ENCODE measurements around the gene VAC14.

The VAC14 gene

DNA sequence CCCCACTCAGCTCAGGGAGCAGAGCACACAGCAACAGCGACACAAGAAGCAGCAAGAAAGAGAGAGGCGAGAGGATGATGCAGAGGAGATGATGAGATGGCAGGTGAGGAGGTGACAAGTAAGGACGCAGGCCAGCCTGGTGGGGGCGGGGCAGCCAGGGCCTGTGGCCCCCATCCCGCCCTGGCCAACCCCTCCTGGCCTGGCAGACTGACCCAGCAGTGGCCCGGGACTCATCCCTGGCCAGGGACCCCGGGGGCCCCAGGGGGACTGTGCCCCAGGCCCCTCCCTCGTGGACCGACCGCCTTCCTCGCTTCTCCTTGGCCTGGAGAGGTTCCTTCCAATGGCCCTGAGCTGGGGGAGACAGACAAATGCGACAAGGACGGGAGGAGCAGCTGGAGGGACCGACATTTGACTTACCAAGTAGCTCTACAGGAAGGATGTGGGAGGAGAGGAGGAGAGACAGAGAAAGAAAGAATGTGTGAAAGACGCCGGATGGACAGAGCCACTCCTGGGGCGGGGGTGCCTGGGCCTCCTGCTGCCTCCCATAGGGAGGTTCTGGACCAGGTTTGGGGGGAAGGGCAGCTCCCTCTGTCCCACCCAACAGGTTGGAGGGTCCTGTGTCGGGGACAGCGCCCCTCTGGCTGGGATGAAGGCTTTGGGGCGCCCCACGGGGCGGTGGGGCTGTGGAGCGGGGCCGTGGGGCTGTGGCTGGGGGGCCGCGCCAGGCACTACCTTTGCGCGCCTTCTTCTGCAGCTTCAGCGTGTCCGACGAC lies 121.9 kb downstream of the VAC14 start:
- no CpG with 5 or more reads among the region's 31 CpGs for WGBS (ENCODE audit: extremely low coverage, insufficient coverage, low lambda C conversion rate)
- Histone ChIP-seq H3K18ac (ENCODE audit: low read length) (no peak overlapping the region), H3K79me2 (ENCODE audit: control insufficient read depth, insufficient read depth, low read length) (no peaks in the 10 kb centered on the region), H2BK5ac (ENCODE audit: low read length) (no peak overlapping the region), H3K27me3 (ENCODE audit: insufficient read depth, low read length, poor library complexity) (no peaks in the 10 kb centered on the region), H4K8ac (ENCODE audit: low read depth, low read length) (no peak overlapping the region), H3K4me1 (ENCODE audit: control insufficient read depth, low read depth, low read length) (peaks cover 3% of the 10 kb centered on the region), H3K4me2 (ENCODE audit: low read length) (no peak overlapping the region), H3K9ac (ENCODE audit: low read length) (no peak overlapping the region), H4K5ac (ENCODE audit: low read length) (no peak overlapping the region), H3K79me1 (ENCODE audit: low read length) (no peaks in the 10 kb centered on the region), H2AK5ac (ENCODE audit: low read length) (no peak overlapping the region), H2BK15ac (replicated peaks; ENCODE audit: low read depth) (no peak overlapping the region), H3K36me3 (ENCODE audit: control insufficient read depth, insufficient read depth, low read length) (peaks cover 4% of the 10 kb centered on the region), H3K4me3 (ENCODE audit: low read length) (no peak overlapping the region), H3K23ac (ENCODE audit: low read length) (no peak overlapping the region), H3K27ac (ENCODE audit: low read depth, low read length) (peak overlapping the region; percentile 16), H3K4ac (ENCODE audit: low read depth, low read length) (no peak overlapping the region), H3K56ac (ENCODE audit: low read length) (peak overlapping the region; percentile 43), H2BK120ac (ENCODE audit: low read depth, low read length) (no peak overlapping the region)
- peak; percentile 59 for DNase-seq

DNA sequence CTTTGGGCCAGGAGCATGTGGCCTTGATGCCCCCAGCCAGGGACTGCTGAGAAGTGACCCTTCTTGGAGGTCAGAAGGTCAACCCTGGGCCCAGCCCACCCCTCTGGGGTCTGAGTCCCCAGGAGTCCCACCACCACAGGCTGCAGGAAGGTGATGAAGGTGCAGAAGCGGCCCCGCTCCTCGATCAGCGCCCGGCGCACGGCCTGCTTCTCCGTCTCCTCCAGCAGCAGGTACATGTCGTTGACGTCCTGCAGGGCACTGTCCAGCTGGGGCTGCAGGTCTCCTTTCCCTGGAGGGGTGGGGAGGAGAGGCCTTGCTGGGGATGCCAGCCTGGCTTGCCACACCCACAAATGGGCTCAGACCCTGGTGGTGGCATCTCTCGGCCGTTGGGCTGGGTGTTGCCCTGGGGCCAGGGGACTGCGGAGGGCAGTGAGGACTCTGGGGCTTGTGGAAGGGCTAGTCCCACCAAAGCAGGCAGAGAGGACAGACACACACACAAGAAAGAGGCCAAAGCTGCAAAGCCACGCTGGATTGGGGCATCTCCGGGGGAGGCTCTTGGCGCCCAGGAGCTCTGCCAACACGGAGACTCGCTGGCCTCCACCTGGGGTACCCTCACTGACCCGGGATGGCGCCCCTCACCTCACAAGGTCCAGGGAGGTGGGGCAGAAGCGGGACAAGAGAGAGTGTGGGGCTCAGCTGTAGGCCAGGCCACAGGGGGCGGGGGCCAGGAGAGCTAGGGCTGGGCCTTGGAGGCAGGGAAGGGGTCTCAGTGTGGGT lies 122.6 kb downstream of the VAC14 start:
- no peak overlapping the region for H3K56ac ChIP-seq (ENCODE audit: low read length)
- H3K4ac ChIP-seq (ENCODE audit: low read depth, low read length), result no peak overlapping the region
- H3K4me3 ChIP-seq (ENCODE audit: low read length), result no peak overlapping the region
- no peak for DNase-seq
- no peaks in the 10 kb centered on the region for H3K27me3 ChIP-seq (ENCODE audit: insufficient read depth, low read length, poor library complexity)
- H2AK5ac ChIP-seq (ENCODE audit: low read length), result no peak overlapping the region
- H3K79me1 ChIP-seq (ENCODE audit: low read length), result no peaks in the 10 kb centered on the region
- H3K23ac ChIP-seq (ENCODE audit: low read length), result no peak overlapping the region
- H3K9ac ChIP-seq (ENCODE audit: low read length), result no peak overlapping the region
- no peak overlapping the region for H2BK5ac ChIP-seq (ENCODE audit: low read length)
- H3K18ac ChIP-seq (ENCODE audit: low read length), result no peak overlapping the region
- peaks cover 3% of the 10 kb centered on the region for H3K4me1 ChIP-seq (ENCODE audit: control insufficient read depth, low read depth, low read length)
- no peak overlapping the region for H2BK15ac ChIP-seq (replicated peaks; ENCODE audit: low read depth)
- H3K27ac ChIP-seq (ENCODE audit: low read depth, low read length), result no peak overlapping the region
- H3K36me3 ChIP-seq (ENCODE audit: control insufficient read depth, insufficient read depth, low read length), result peaks cover 4% of the 10 kb centered on the region
- H2BK120ac ChIP-seq (ENCODE audit: low read depth, low read length), result no peak overlapping the region
- H3K79me2 ChIP-seq (ENCODE audit: control insufficient read depth, insufficient read depth, low read length), result no peaks in the 10 kb centered on the region
- H4K8ac ChIP-seq (ENCODE audit: low read depth, low read length), result no peak overlapping the region
- H3K4me2 ChIP-seq (ENCODE audit: low read length), result no peak overlapping the region
- no peak overlapping the region for H4K5ac ChIP-seq (ENCODE audit: low read length)
- WGBS (ENCODE audit: extremely low coverage, insufficient coverage, low lambda C conversion rate), result no CpG with 5 or more reads among the region's 22 CpGs

DNA sequence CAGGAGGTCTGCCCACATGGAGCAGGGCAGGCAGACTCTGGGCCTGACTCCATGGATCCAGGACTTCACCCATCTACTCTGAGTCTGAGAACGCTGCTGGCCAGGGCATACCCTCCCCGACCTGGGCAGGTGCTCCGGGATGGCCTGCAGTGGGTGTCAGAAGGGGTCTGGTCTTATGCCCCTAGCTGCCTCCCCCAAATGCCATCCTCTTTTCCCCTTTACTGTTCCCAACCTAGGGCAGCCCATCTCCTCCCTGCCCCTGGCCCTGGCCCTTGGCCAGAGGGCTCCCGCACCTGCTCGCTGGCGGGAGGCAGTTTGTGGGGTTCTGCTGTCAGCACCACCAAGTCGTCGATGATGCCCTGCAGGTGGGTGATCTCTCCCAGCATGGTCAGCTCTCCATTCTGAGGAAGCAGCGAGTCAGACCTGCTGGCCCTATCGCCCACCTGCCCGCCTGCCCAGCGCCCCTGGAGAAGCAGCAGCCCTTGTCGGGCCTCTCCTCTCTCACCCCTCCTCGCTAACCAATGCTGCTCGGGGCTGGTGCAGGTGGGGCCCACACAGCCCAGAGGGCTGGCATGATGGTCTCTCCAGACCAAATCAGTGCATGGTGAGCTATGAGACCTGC lies 123.3 kb downstream of the VAC14 start:
- no peaks in the 10 kb centered on the region for H3K79me1 ChIP-seq (ENCODE audit: low read length)
- H3K27ac ChIP-seq (ENCODE audit: low read depth, low read length), result no peak overlapping the region
- peaks cover 6% of the 10 kb centered on the region for H3K36me3 ChIP-seq (ENCODE audit: control insufficient read depth, insufficient read depth, low read length)
- H3K18ac ChIP-seq (ENCODE audit: low read length), result no peak overlapping the region
- no peak overlapping the region for H3K4ac ChIP-seq (ENCODE audit: low read depth, low read length)
- no peak overlapping the region for H3K9ac ChIP-seq (ENCODE audit: low read length)
- no peaks in the 10 kb centered on the region for H3K27me3 ChIP-seq (ENCODE audit: insufficient read depth, low read length, poor library complexity)
- H3K23ac ChIP-seq (ENCODE audit: low read length), result no peak overlapping the region
- no CpG with 5 or more reads among the region's 15 CpGs for whole genome bisulfite sequencing (ENCODE audit: extremely low coverage, insufficient coverage, low lambda C conversion rate)
- no peak overlapping the region for H3K56ac ChIP-seq (ENCODE audit: low read length)
- no peak overlapping the region for H3K4me2 ChIP-seq (ENCODE audit: low read length)
- H3K4me1 ChIP-seq (ENCODE audit: control insufficient read depth, low read depth, low read length), result peaks cover 3% of the 10 kb centered on the region
- H3K4me3 ChIP-seq (ENCODE audit: low read length), result no peak overlapping the region
- H2AK5ac ChIP-seq (ENCODE audit: low read length), result no peak overlapping the region
- no peak overlapping the region for H2BK5ac ChIP-seq (ENCODE audit: low read length)
- H4K8ac ChIP-seq (ENCODE audit: low read depth, low read length), result no peak overlapping the region
- no peak for DNase-seq
- no peak overlapping the region for H2BK120ac ChIP-seq (ENCODE audit: low read depth, low read length)
- no peak overlapping the region for H4K5ac ChIP-seq (ENCODE audit: low read length)
- no peaks in the 10 kb centered on the region for H3K79me2 ChIP-seq (ENCODE audit: control insufficient read depth, insufficient read depth, low read length)
- H2BK15ac ChIP-seq (replicated peaks; ENCODE audit: low read depth), result no peak overlapping the region

DNA sequence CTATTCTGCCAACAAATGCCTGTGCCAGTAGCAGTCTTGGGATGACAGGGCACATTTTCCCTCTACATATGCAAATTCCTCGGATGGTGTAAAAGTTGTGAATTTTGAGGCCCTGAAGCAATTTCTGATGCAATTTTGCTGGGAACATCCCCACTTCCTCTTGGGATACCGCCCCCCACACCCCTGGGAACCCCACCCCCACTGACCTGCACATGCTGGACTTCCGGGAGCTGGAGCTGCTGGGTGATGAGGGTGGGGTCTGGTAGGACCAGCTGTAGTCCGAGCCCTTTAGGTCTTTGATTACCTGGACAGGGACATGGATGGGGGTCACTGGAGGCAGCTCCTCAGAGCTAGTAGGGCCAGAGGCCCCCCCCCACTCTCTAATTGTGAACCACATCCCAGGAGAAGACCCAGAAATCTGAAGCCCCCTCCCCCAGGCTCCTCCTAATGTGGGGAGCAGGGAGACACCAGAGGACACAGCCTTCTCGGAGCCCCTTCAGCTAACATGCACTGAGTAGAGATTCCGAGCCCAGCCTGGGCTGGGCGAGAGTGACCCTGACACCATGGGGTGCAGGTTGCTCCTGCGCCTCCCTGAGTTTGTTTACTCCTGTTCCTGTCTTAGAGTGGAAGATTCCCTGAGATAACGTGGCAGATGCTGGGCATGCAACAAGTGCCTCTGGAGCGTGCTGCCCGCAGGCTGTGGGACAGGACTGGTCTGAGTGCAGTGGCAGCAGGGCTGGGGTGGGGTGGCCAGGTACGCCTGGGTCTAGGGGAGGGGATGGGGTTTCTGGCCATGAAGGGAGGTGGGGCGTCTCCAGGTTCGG lies 124.1 kb downstream of the VAC14 start:
- Histone ChIP-seq H4K5ac (ENCODE audit: low read length) (no peak overlapping the region), H2BK15ac (replicated peaks; ENCODE audit: low read depth) (no peak overlapping the region), H3K9ac (ENCODE audit: low read length) (no peak overlapping the region), H3K4me2 (ENCODE audit: low read length) (no peak overlapping the region), H3K18ac (ENCODE audit: low read length) (no peak overlapping the region), H3K27ac (ENCODE audit: low read depth, low read length) (no peak overlapping the region), H3K36me3 (ENCODE audit: control insufficient read depth, insufficient read depth, low read length) (peaks cover 6% of the 10 kb centered on the region), H3K56ac (ENCODE audit: low read length) (no peak overlapping the region), H2AK5ac (ENCODE audit: low read length) (no peak overlapping the region), H2BK120ac (ENCODE audit: low read depth, low read length) (no peak overlapping the region), H3K4me3 (ENCODE audit: low read length) (no peak overlapping the region), H3K79me1 (ENCODE audit: low read length) (no peaks in the 10 kb centered on the region), H3K4ac (ENCODE audit: low read depth, low read length) (no peak overlapping the region), H3K79me2 (ENCODE audit: control insufficient read depth, insufficient read depth, low read length) (no peaks in the 10 kb centered on the region), H3K27me3 (ENCODE audit: insufficient read depth, low read length, poor library complexity) (no peaks in the 10 kb centered on the region), H4K8ac (ENCODE audit: low read depth, low read length) (no peak overlapping the region), H2BK5ac (ENCODE audit: low read length) (no peak overlapping the region), H3K23ac (ENCODE audit: low read length) (no peak overlapping the region), H3K4me1 (ENCODE audit: control insufficient read depth, low read depth, low read length) (peaks cover 3% of the 10 kb centered on the region)
- DNase-seq, result peak; percentile 47
- no CpG with 5 or more reads among the region's 14 CpGs for WGBS (ENCODE audit: extremely low coverage, insufficient coverage, low lambda C conversion rate)

DNA sequence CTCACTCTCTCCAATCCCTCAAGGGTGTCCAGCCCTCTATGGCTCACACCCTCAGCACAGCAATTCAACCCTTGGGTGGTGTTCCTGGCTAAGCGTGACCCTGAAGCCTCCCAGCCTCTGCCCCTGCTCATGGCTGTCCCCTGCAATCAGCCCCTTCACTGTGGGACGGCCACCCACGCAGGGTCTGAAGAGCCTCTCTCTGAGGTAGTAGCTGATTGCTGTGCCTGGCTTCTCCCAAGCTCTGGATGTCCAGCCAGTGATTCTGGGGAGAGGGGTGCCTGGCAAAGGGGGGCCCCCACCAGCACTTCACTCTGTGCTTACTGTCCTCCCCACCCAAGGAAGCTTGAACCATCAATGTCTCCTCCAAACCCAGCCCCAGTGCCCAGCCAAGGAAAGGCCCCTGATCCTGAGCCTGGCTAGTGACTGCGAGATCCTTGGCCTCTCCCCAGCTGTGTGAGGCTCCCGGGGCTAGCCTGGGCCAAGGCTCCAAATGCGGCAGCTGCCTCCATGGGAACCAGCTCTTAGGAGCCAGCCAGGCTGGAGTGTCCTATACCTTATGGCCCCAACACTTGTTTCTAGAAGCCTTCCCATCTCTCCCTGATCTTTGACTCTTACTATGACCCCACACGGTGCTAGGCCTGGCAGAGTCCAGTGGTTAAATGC lies 125.0 kb downstream of the VAC14 start:
- peaks cover 3% of the 10 kb centered on the region for H3K4me1 ChIP-seq (ENCODE audit: control insufficient read depth, low read depth, low read length)

More for the DNA sequence above, 125.0 kb downstream of the VAC14 start:
- Histone ChIP-seq H4K5ac (ENCODE audit: low read length) (no peak overlapping the region), H3K27ac (ENCODE audit: low read depth, low read length) (no peak overlapping the region), H3K23ac (ENCODE audit: low read length) (no peak overlapping the region), H2BK120ac (ENCODE audit: low read depth, low read length) (no peak overlapping the region), H3K36me3 (ENCODE audit: control insufficient read depth, insufficient read depth, low read length) (peaks cover 6% of the 10 kb centered on the region), H3K79me1 (ENCODE audit: low read length) (no peaks in the 10 kb centered on the region), H2BK15ac (replicated peaks; ENCODE audit: low read depth) (no peak overlapping the region), H3K18ac (ENCODE audit: low read length) (no peak overlapping the region), H2BK5ac (ENCODE audit: low read length) (no peak overlapping the region), H3K4me2 (ENCODE audit: low read length) (no peak overlapping the region), H4K8ac (ENCODE audit: low read depth, low read length) (no peak overlapping the region), H3K4ac (ENCODE audit: low read depth, low read length) (no peak overlapping the region), H3K56ac (ENCODE audit: low read length) (no peak overlapping the region), H3K27me3 (ENCODE audit: insufficient read depth, low read length, poor library complexity) (no peaks in the 10 kb centered on the region), H3K79me2 (ENCODE audit: control insufficient read depth, insufficient read depth, low read length) (no peaks in the 10 kb centered on the region), H2AK5ac (ENCODE audit: low read length) (no peak overlapping the region), H3K9ac (ENCODE audit: low read length) (no peak overlapping the region), H3K4me3 (ENCODE audit: low read length) (no peak overlapping the region)
- WGBS (ENCODE audit: extremely low coverage, insufficient coverage, low lambda C conversion rate), result no CpG with 5 or more reads among the region's 7 CpGs
- DNase-seq, result no peak

Data from mesendoderm (in vitro differentiated cells).